PC-9 (cell line): Measurements from ENCODE around the gene GNAO1. TPM values are rescaled to one million over a fixed set of nuclear protein-coding genes. Genes with fewer than 3 reads are reported as not detected.
A peak's percentile ranks its signal among the peaks of the same experiment; 100 is the strongest.

Experiments used
- Bru-seq: library from RNA; stranded (reverse); fragments of 400-500 nt; gene quantifications from one replicate; lab custom pipeline; 2021; lab: Mats Ljungman, UMichigan
- BruChase-seq, 2 experiments: library from RNA; stranded (reverse); fragments of 400-500 nt; gene quantifications; one replicate each; lab custom pipeline; 2021; lab: Mats Ljungman, UMichigan
- BruUV-seq: library from RNA; stranded (reverse); fragments of 400-500 nt; replicated peaks from 2 replicates; lab custom pipeline; 2021; lab: Mats Ljungman, UMichigan
- CTCF ChIA-PET: fragments of 300-600 bp; sonication (Branson Sonifier 250); formaldehyde crosslinking; loops from one replicate; lab custom pipeline; 2022; ENCODE audit warnings: antibody characterized with exemption; lab: Charles Lee
- POLR2A ChIA-PET: fragments of 300-600 bp; sonication (Branson Sonifier 250); formaldehyde crosslinking; loops from one replicate; lab custom pipeline; 2022; ENCODE audit warnings: antibody characterized with exemption; ENCODE audit not compliant: unreplicated experiment; lab: Charles Lee
- DNase-seq, 2 experiments: peaks; one replicate each; pipeline versions ENCODE4 v3.0.0 to v3.0.0-alpha.2; 2015 to 2022; ENCODE audit warnings: mixed read lengths in 1 of 2
- H2AFZ ChIP-seq: fragments of 200-600 bp; sonication (generic); 2 replicates; pipeline ENCODE4 v1.8.1; 2017; ENCODE audit warnings: antibody characterized with exemption
- H3F3A ChIP-seq: fragments of 200-600 bp; sonication (generic); 2 replicates; pipeline ENCODE4 v1.8.1; 2017; ENCODE audit warnings: antibody characterized with exemption, mild to moderate bottlenecking, low read depth; ENCODE audit not compliant: insufficient read depth
- H3K27ac ChIP-seq: fragments of 200-600 bp; sonication (generic); 2 replicates; pipeline ENCODE4 v1.6.1; 2016; ENCODE audit warnings: mixed run types
- H3K27me3 ChIP-seq: fragments of 200-600 bp; sonication (generic); 2 replicates; pipeline ENCODE4 v1.6.1; 2016; ENCODE audit warnings: low read depth, mixed run types; ENCODE audit not compliant: insufficient read depth
- H3K36me3 ChIP-seq: fragments of 200-600 bp; sonication (generic); 2 replicates; pipeline ENCODE4 v1.6.1; 2016; ENCODE audit warnings: low read depth, mixed run types
- H3K4me1 ChIP-seq: fragments of 200-600 bp; sonication (generic); replicated peaks from 2 replicates; pipeline ENCODE4 v1.6.1; 2016; ENCODE audit warnings: mixed run types; ENCODE audit not compliant: insufficient read depth
- H3K4me2 ChIP-seq: fragments of 200-600 bp; sonication (generic); 2 replicates; pipeline ENCODE4 v1.6.1; 2017; ENCODE audit warnings: mixed run types
- H3K4me3 ChIP-seq: fragments of 200-600 bp; sonication (generic); 2 replicates; pipeline ENCODE4 v1.6.1; 2016; ENCODE audit warnings: mixed run types
- H3K79me2 ChIP-seq: fragments of 200-600 bp; sonication (generic); 2 replicates; pipeline ENCODE4 v1.6.1; 2017; ENCODE audit warnings: low read depth, mixed run types
- H3K9me2 ChIP-seq: fragments of 200-600 bp; sonication (generic); 2 replicates; pipeline ENCODE4 v1.8.1; 2017; ENCODE audit warnings: mild to moderate bottlenecking; ENCODE audit not compliant: insufficient read depth
- H3K9me3 ChIP-seq: fragments of 200-600 bp; sonication (generic); 2 replicates; pipeline ENCODE4 v1.8.1; 2016; ENCODE audit warnings: low read depth; ENCODE audit not compliant: insufficient read depth
- H4K20me1 ChIP-seq: fragments of 200-600 bp; sonication (generic); 2 replicates; pipeline ENCODE4 v1.8.1; 2017; ENCODE audit not compliant: insufficient read depth
- EZH2 ChIP-seq: fragments of 200-600 bp; sonication (generic); IDR thresholded peaks from 2 replicates; pipeline ENCODE4 v1.8.0; 2017; ENCODE audit warnings: antibody characterized with exemption, low read depth
- intact Hi-C: fragments of 100-400 bp; cut with micrococcal nuclease; formaldehyde crosslinking; loops from one replicate; pipeline ENCODE4 v1.10.0; 2022; ENCODE audit not compliant: unreplicated experiment
- long read RNA-seq: library from polyadenylated mRNA; stranded (forward); transcript quantifications from one replicate; pipeline ENCODE4 v2.0.0, GENCODE V29; 2022
- total RNA-seq: library from RNA; stranded (reverse); gene quantifications from 2 replicates; pipeline ENCODE4 v1.2.3, GENCODE V29; 2021
- TF ChIP-seq, protein P1 (sequence below): fragments of 200-600 bp; sonication (generic); conservative IDR thresholded peaks from 2 replicates; pipeline ENCODE4 v1.6.1; 2017; ENCODE audit warnings: mixed run types, antibody characterized with exemption, mild to moderate bottlenecking, moderate library complexity

The GNAO1 gene
- total RNA-seq, result 2.8 and 3.9 TPM in 2 replicates
- Bru-seq, nascent RNA, result percentile 26 among the genes with signal in this experiment
- percentile 24 among the genes with signal in this experiment for BruChase-seq, experiment 1, labeled RNA remaining after a 2-hour chase
- BruChase-seq, experiment 2, labeled RNA remaining after a 6-hour chase, result percentile 23 among the genes with signal in this experiment
- long read RNA-seq, result 0 reads

DNA sequence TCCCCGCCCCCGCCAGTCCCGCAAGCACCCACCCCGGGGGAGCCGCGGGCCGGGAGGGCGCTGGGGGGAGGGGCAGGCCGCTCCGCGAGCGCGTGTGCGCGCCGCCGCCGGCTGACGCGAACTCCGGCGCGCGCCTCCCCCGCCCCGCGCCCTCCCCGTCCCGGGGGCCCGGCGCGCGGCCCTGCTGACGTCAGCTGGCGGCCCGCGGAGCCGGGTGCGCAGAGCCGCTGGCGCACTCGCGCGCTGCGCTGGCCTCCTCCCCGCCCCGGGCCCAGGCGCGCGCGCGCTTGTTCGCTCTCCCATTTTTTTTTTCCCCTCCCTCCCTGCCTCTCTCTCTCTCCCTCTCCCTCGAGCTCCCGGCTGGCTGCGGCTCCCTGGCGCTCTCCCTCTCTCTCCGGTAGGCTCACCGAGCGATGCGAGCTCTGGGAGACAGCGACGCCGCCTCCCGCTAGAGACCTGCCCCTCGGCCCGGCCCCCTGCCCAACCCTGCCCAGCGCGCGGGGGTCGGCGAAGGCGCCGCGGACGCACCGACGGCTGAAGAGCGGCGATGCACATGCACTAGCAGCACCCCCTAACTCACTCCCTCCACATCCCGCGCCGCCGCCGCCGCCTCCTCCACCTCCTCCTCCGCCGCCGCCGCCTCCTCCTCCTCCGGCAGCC, at the start of gene GNAO1:
Gene GNAO1, plus strand, starts transcription at position 334 of the 660 bp plus-strand sequence. CDS start 747 bp downstream, outside the sequence.
- TF ChIP-seq, protein P1, sequence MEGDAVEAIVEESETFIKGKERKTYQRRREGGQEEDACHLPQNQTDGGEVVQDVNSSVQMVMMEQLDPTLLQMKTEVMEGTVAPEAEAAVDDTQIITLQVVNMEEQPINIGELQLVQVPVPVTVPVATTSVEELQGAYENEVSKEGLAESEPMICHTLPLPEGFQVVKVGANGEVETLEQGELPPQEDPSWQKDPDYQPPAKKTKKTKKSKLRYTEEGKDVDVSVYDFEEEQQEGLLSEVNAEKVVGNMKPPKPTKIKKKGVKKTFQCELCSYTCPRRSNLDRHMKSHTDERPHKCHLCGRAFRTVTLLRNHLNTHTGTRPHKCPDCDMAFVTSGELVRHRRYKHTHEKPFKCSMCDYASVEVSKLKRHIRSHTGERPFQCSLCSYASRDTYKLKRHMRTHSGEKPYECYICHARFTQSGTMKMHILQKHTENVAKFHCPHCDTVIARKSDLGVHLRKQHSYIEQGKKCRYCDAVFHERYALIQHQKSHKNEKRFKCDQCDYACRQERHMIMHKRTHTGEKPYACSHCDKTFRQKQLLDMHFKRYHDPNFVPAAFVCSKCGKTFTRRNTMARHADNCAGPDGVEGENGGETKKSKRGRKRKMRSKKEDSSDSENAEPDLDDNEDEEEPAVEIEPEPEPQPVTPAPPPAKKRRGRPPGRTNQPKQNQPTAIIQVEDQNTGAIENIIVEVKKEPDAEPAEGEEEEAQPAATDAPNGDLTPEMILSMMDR, result no peak
- no peak for TF ChIP-seq EZH2
- peaks cover 6% of the 10 kb centered on the region; the same call in 1 of the 2 replicates for H3K27me3 ChIP-seq
- BruUV-seq, result no TSS peak
- H3K9me3 ChIP-seq, result no peaks in the 10 kb centered on the region
- no peaks in the 10 kb centered on the region for H3K36me3 ChIP-seq
- intact Hi-C loops, result no loop called here
- H4K20me1 ChIP-seq, result no peaks in the 10 kb centered on the region
- peak within 1 kb of the TSS; percentile 93 for H3K4me3 ChIP-seq
- POLR2A ChIA-PET, result no interaction called here
- DNase-seq, result peak; percentile 43 to 58
- peaks cover 17% of the 10 kb centered on the region; the same call in 1 of the 2 replicates for H3F3A ChIP-seq
- peaks cover 6% of the 10 kb centered on the region; the same call in 1 of the 2 replicates for H3K79me2 ChIP-seq
- peak within 1 kb of the TSS; percentile 84 for H3K4me2 ChIP-seq
- CTCF ChIA-PET, result no interaction called here
- no peak within 1 kb of the TSS for H3K27ac ChIP-seq
- peaks cover 19% of the 10 kb centered on the region for H3K4me1 ChIP-seq
- peak within 1 kb of the TSS; percentile 87 for H2AFZ ChIP-seq
- H3K9me2 ChIP-seq, result no peaks in the 10 kb centered on the region

DNA sequence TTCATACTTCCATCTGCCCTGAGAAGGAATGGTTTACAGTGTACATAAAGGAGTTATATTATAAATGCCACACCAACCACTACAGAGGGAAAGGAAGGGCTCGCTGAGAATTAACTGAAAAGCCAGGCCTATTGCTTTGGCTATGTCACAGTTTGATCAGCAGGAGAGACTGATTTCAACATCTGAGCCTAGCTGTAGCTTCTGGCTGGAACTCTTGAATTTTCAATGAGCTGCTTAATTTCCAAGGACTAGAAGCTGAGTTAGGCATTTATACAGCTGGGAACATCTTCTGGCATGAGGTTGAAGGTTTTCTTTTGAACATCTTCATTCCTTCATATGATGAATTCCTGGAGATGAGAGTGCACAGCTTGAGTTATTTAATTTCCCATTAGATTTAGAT, 47.6 kb upstream of the GNAO1 start:
- no peaks in the 10 kb centered on the region for H3K36me3 ChIP-seq
- H3K79me2 ChIP-seq, result no peaks in the 10 kb centered on the region
- H3K4me2 ChIP-seq, result no peak overlapping the region
- no peaks in the 10 kb centered on the region for H3K9me3 ChIP-seq
- no TSS peak for BruUV-seq
- no peak overlapping the region for H3K4me3 ChIP-seq
- H3K9me2 ChIP-seq, result no peaks in the 10 kb centered on the region
- no peaks in the 10 kb centered on the region for H3K4me1 ChIP-seq
- H3F3A ChIP-seq, result no peaks in the 10 kb centered on the region
- POLR2A ChIA-PET, result no interaction called here
- intact Hi-C loops, result no loop called here
- no peaks in the 10 kb centered on the region for H4K20me1 ChIP-seq
- H3K27ac ChIP-seq, result no peak overlapping the region
- CTCF ChIA-PET, result no interaction called here
- H3K27me3 ChIP-seq, result no peaks in the 10 kb centered on the region
- H2AFZ ChIP-seq, result no peak overlapping the region
- no peak for TF ChIP-seq EZH2
- TF ChIP-seq, protein P1, result no peak
- DNase-seq, result no peak

DNA sequence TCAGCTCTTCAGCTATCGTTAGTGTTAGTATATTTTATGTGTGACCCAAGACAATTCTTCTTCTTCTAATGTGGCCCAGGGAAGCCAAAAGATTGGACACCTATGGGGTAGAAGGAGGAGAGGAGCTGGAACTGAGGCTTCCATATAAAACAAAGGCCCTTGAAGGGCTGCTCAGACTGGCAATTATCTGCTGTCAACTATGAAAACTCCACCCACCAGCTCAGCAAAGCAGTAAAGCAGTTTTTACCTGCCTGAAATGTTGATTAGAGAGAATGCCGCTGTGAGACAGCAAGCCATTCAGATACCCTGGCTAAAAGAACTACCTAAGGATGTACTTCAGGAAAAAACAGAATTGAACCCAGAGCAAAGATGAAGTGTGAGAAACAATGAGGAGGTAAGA, 45.9 kb upstream of the GNAO1 start:
- CTCF ChIA-PET, result no interaction called here
- no peak overlapping the region for H3K4me2 ChIP-seq
- H3K9me2 ChIP-seq, result no peaks in the 10 kb centered on the region
- no peaks in the 10 kb centered on the region for H3K36me3 ChIP-seq
- POLR2A ChIA-PET, result no interaction called here
- no peak overlapping the region for H3K4me3 ChIP-seq
- TF ChIP-seq EZH2, result no peak
- TF ChIP-seq, protein P1, result no peak
- no peaks in the 10 kb centered on the region for H4K20me1 ChIP-seq
- intact Hi-C loops, result no loop called here
- no peaks in the 10 kb centered on the region for H3K9me3 ChIP-seq
- H3K79me2 ChIP-seq, result no peaks in the 10 kb centered on the region
- no peaks in the 10 kb centered on the region for H3F3A ChIP-seq
- no peaks in the 10 kb centered on the region for H3K27me3 ChIP-seq
- no peaks in the 10 kb centered on the region for H3K4me1 ChIP-seq
- H2AFZ ChIP-seq, result no peak overlapping the region
- no TSS peak for BruUV-seq
- no peak for DNase-seq
- no peak overlapping the region for H3K27ac ChIP-seq
